ENCODE results near the gene SETBP1.
A peak's percentile ranks its signal among the peaks of the same experiment; 100 is the strongest.

SETBP1 gene

DNA sequence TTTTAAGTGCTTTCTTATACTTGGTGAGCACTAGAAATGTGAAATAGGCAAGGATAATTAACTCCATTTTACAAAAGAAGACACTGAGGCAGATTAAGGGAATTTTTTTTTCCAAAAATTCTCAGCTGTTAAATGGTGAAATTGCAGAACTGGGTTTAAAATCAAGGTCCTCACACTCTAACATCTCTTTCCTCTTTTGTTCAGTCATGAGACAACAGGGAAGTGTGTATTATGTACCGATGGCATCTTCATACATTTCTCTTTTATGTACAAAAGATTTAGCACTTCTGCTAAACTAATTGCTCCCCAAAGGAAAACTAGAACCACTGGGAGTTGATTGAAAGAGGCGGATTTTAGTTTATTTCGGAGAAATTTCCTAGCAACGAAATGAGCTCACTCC is 203.0 kb downstream of the SETBP1 start:
- DNase-seq: no peak

DNA sequence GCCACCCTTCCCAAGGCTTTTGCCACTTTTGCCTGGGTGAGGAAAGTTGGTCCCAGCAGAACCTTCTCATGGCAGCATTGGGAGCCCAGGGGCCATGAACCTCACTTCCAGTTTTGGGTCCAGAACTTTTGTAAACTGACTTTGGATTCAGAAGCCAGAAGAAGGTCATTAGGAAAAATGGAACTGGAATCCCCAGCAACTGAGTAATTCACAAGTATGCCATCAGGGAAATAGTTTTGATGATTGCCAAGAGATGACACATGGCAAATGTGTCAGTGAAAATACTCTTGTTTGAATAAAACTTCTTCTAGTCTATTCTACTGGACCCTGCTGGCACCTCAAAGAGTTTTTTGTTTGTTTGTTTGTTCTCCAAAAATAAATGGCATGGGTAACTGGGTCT is 203.7 kb downstream of the SETBP1 start:
- DNase-seq: no peak

DNA sequence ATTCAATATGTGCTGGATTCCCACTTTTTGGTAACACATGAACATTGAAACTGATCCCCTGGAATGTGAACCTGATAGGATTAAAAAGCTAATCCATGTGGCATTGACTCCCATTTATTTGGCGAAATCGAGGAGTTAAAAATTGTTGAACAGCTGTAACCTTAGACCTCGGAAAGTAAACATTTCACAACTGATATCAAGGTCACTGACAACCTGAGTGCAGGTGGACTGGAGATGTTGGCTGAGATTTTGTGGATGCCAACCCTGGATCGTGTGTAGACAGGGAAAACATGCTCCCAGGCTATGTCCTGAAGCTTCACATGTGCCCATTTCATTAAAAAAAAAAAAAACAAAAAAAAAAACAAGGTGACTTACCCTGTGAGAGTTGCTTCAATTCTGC is 204.8 kb downstream of the SETBP1 start:
- no peak for DNase-seq

GRCh38 chr18:44887227-44887631 is 206.5 kb downstream of the SETBP1 start:
- DNase-seq: peak in 2 of 4 experiments; percentile 1 to 3

- DNase-seq: no peak
Measured at GRCh38 chr18:44889111-44889510, 208.4 kb downstream of the SETBP1 start.

- no peak for DNase-seq
Measured at GRCh38 chr18:44893045-44893706, 212.5 kb downstream of the SETBP1 start.

- DNase-seq: no peak
Measured at GRCh38 chr18:44893966-44894365, 213.3 kb downstream of the SETBP1 start.

GRCh38 chr18:44895176-44895798 is 214.6 kb downstream of the SETBP1 start:
- no peak for DNase-seq

GRCh38 chr18:44896846-44897245 is 216.2 kb downstream of the SETBP1 start:
- DNase-seq: no peak

- DNase-seq: no peak
Measured at GRCh38 chr18:44897411-44897810, 216.7 kb downstream of the SETBP1 start.

GRCh38 chr18:44897816-44898215 is 217.1 kb downstream of the SETBP1 start:
- no peak for DNase-seq

DNA sequence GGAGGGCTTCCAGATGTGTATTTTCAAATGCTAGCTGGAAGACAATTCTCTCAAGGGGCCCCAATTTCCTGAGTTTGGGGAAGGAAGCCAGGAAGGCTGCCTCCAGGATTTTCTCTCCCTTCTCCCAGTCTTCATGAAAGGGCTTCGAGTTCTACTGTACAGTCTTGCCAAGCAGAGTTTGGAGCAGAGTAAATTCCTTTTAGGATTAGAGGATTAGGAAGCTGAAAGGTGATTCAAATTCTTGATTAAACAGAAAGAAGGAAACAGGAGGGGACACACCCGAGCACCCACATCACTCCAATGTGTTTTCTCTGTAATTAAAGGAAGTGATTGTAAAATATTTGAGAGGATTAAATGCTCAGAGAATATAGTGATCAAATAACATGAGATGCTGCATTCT is 217.8 kb downstream of the SETBP1 start:
- no peak for DNase-seq

DNA sequence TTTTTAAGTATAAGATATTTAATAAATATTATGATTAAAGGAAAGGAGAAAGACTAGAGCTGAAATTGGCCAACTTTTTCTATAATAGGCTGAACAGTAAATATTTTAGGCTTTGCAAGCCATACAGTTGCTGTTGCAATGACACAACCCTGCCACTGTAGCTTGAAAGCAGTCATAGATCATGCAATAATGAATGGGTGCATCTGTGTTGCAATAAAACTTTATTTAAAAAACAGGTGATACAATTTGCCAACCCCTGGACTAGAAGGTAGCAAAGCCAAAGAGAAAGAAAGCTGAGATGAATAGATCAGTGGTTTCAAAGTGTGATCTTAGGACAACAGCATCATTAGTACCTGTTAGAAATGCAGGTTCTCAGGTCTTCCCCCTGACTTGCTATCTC is 219.1 kb downstream of the SETBP1 start:
- DNase-seq: no peak

DNA sequence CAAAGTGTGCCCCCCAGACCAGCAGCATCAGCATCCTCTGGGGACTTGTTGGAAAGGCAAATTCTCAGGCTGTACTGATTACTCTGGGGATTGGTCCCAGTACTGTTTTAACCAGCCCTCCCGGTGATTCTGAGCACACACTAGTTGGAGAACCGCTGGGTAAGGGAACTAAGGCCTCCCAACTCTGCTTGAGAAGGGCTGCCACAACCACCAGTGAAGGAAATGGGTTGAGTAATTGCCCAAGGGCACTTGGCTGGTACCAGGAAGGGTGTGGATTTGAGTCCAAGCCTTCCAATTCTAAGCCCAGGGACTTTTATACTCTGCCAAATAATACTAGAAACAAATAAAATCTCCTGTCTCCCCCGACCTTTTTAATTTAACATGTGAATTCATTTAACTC is 219.9 kb downstream of the SETBP1 start:
- DNase-seq: no peak

DNA sequence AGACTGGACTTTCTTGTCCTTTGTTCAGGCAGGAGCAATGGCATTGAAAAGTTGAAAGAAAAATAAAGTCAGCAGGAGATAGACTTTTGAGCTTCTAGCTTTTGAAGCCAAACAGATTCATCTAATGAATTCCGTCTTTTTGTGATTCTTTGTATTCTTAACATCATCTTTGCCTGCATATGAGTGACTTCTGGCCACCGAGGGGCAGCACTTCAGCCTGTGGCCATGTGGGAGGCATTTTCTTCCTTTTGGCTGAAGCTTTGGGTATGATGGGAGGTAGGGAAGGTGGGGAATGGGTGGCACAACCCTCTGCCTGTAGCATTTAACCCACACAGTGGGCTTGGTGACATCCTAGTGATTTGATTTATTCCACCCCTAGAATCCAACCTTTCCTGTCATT is 220.6 kb downstream of the SETBP1 start:
- no peak for DNase-seq

GRCh38 chr18:44903327-44903726 is 222.6 kb downstream of the SETBP1 start:
- DNase-seq: no peak

GRCh38 chr18:44904768-44905167 is 224.1 kb downstream of the SETBP1 start:
- DNase-seq: no peak

- DNase-seq: no peak
Measured at GRCh38 chr18:44909191-44909719, 228.6 kb downstream of the SETBP1 start.

- no peak for DNase-seq
Measured at GRCh38 chr18:44911260-44911659, 230.6 kb downstream of the SETBP1 start.

DNA sequence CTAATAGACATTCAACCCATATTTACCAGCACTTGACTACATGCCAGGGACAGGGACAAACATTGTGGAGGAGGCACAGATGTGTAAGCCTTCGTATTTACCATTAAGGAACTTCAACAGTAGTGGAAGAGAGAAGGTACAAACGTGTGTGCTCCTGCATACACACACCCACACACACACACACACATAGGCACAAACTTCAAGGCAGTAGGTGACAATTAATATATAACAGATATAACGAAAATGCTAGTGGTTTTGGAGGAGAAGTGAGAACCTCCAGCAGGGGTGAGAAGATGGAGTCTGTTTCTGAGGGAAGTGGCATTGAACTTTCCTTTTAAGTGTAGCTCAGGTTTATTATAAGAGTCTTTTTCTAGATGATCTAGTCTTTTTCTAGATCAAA is 231.1 kb downstream of the SETBP1 start:
- DNase-seq: no peak

GRCh38 chr18:44912740-44913478 is 232.2 kb downstream of the SETBP1 start:
- no peak for DNase-seq

DNA sequence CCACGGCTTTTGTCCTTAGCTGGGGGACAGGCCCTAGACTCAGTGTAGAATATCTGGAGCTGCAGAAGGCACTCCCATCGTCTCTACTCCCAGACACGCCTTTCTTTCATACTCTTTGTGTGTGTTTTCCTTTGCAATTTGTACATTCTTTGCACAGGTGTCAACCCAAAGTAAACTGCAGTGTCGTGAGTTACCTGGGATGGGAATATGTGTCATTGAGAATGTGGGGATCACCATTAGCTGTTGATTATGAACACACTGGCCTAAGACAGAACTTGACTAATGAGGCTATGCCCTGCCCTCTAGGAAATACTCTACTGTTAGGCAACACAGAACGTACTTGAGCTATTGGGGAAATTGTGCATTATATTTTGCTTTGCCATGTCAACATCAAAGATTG is 233.3 kb downstream of the SETBP1 start:
- DNase-seq: no peak

DNA sequence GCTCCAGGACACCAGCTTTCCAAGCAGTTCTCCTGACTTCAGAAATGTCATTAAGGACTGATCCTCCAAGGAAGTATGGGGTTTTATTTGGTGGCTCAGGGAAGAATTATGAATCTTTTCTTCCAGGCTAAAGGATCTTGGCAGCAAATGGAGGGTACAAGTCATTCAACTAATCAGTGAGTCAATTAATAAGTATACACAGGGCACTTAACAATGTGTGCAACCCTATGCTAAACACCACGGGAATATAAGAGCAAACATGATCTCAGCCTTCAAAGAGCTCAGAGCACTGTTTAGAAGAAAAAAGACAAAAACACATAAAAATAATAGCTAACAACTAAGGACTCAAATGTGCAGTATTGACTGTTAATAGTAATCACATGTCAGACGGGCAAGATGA is 234.5 kb downstream of the SETBP1 start:
- no peak for DNase-seq

- no peak for DNase-seq
Measured at GRCh38 chr18:44915661-44916060, 235.0 kb downstream of the SETBP1 start.
